GM04503 (cell line): ENCODE measurements around the gene POLR2H.
"Not testable (repeated sequence)": the region's sequence is repeated elsewhere in the genome, so short reads cannot be mapped to it uniquely, and the experiment has no call there.

ENCODE experiments used
- DNase-seq: peaks from one replicate; pipeline ENCODE4 v3.0.0-alpha.2; 2012; ENCODE audit warnings: low read depth

The POLR2H gene

DNA sequence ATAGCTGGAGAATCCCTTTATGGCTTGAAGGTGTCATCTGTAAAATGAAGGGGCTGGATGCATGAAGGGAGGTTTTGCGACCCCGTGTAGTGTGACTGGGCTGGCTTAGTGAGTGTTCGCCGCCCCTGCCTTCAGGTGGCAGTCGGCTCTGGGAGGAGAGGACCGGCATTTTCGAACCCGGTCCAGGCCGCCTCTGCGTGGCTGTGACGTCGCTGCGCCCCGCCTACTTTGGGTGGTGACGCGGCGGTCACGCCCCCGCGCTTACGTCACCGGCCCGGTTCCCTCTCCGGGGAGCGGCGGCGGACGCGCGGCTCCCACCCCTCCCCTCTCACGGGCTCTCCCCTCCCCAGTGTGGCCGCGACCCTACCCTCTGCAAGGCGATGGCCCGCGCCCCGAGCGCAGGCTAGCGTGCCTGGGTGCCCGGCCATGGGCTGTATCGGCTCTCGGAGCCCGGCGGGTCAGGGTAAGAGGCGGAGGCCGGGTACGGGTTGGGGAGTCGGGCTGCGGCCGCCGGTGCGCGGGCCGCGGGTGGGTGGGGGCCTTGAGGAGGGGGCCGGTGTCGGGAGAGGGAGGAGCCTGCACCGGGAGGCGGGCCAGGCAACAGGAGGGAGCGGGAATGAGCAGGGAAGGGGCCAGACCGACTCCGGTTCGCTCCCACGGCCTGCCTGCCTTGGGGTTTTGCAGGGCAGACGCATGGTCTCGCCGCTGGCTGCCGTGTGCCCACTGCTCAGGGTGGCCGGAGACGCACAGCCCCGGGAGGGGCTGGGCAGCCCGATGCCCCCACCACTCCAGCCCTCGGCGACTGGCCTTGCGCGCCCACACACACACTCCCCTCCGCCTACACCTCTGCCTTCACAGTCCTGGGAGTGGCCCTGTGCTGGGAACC is 25.6 kb upstream of the POLR2H start:
- no peak for DNase-seq

- DNase-seq: no peak
Observed at GRCh38 chr3:184336547-184337398, 24.7 kb upstream of the POLR2H start.

DNA sequence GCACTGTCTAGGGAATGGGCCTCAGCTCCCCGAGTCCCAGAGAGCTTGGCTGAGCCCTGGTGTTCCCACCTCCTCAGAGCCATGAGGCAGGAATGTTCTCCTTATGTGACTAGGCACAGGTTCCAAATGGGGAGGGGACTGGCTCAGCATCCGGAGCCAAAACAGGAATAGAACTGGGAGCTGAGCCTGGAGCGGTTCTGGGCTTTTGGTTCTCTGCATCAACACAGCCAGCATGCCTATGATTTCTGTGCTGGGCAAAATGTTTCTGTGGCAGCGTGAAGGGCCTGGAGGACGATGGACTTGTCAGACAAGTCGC is 24.2 kb upstream of the POLR2H start, which contains the start of gene FAM131A:
TSS of gene FAM131A (plus strand) at position 202 of the 316 bp plus-strand sequence. CDS start at position 233, 31 bp downstream.
- no peak for DNase-seq

- DNase-seq: no peak
Observed at GRCh38 chr3:184337981-184338380, 23.5 kb upstream of the POLR2H start.

GRCh38 chr3:184338511-184338945 is 23.0 kb upstream of the POLR2H start:
- no peak for DNase-seq

DNA sequence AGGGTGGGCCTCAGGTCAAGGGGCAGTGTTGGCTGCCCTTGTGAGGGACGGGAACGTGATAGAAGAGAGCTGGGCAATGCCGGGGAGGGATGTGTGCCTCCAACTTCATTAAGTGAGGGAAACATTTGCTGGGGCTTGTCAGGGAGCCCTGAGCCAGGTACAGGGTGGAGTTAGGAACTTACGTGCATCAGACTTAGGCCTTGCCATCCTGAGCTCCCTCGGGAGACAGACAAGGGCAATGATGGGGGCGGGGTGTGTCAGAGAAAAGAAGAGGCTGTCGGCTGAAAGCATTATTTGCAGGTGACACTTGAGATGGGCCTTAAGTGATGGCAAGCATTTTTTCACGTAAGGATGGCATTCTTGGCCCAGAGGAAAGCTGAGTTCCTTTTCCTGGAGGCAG is 22.5 kb upstream of the POLR2H start:
- no peak for DNase-seq

- not testable (repeated sequence) for DNase-seq
Observed at GRCh38 chr3:184339451-184340135, 21.9 kb upstream of the POLR2H start.

DNA sequence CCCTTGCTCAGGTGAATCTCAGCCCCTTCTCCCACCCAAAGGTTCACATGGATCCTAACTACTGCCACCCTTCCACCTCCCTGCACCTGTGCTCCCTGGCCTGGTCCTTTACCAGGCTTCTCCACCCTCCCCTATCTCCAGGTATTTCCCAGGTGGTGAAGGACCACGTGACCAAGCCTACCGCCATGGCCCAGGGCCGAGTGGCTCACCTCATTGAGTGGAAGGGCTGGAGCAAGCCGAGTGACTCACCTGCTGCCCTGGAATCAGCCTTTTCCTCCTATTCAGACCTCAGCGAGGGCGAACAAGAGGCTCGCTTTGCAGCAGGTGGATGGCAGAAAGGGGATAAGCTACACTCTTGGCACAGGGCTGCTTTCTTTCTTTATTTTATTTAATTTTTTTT is 19.6 kb upstream of the POLR2H start:
- DNase-seq: no peak

GRCh38 chr3:184343200-184343876 is 18.2 kb upstream of the POLR2H start:
- no peak for DNase-seq

DNA sequence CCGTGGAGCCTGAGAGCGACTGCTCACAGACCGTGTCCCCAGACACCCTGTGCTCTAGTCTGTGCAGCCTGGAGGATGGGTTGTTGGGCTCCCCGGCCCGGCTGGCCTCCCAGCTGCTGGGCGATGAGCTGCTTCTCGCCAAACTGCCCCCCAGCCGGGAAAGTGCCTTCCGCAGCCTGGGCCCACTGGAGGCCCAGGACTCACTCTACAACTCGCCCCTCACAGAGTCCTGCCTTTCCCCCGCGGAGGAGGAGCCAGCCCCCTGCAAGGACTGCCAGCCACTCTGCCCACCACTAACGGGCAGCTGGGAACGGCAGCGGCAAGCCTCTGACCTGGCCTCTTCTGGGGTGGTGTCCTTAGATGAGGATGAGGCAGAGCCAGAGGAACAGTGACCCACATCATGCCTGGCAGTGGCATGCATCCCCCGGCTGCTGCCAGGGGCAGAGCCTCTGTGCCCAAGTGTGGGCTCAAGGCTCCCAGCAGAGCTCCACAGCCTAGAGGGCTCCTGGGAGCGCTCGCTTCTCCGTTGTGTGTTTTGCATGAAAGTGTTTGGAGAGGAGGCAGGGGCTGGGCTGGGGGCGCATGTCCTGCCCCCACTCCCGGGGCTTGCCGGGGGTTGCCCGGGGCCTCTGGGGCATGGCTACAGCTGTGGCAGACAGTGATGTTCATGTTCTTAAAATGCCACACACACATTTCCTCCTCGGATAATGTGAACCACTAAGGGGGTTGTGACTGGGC is 16.8 kb upstream of the POLR2H start:
- DNase-seq: no peak

DNA sequence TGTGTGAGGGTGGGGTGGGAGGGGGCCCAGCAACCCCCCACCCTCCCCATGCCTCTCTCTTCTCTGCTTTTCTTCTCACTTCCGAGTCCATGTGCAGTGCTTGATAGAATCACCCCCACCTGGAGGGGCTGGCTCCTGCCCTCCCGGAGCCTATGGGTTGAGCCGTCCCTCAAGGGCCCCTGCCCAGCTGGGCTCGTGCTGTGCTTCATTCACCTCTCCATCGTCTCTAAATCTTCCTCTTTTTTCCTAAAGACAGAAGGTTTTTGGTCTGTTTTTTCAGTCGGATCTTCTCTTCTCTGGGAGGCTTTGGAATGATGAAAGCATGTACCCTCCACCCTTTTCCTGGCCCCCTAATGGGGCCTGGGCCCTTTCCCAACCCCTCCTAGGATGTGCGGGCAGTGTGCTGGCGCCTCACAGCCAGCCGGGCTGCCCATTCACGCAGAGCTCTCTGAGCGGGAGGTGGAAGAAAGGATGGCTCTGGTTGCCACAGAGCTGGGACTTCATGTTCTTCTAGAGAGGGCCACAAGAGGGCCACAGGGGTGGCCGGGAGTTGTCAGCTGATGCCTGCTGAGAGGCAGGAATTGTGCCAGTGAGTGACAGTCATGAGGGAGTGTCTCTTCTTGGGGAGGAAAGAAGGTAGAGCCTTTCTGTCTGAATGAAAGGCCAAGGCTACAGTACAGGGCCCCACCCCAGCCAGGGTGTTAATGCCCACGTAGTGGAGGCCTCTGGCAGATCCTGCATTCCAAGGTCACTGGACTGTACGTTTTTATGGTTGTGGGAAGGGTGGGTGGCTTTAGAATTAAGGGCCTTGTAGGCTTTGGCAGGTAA is 16.0 kb upstream of the POLR2H start:
- no peak for DNase-seq

DNA sequence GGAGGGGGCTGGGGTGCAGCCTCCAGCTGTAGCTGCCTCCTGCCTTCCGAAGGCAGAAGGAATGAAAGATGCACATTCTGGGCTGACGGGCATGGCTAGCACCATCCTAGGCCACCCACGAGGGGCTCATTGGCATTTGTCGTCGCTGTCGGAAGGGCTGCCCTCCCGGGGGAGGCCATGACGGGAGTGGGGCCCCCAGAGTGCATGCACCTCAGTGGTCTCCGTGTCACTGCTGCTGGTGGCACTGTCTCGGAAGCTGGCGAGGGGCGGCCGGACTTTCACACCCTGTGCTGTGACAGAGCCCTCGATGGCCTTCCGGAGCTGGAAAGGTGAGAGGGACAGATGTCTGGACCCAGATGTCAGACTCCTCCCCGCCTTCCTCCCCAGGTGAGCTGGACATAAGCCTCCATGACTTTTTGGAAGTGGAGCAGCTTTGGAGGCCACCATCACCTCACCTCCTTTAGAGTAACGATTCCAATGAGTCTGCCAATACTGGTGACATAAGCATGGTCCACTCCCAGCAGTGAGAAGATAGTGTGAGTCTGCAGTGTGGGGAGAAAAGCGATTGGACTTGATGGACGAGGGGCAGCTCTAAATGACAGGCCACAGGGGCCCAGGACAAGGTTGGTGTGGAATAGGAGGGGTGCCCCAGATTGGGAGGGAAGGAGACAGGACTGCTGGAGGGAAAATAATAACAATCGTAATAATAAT is 14.9 kb upstream of the POLR2H start:
- no peak for DNase-seq

GRCh38 chr3:184347321-184348056 is 14.0 kb upstream of the POLR2H start:
- no peak for DNase-seq

DNA sequence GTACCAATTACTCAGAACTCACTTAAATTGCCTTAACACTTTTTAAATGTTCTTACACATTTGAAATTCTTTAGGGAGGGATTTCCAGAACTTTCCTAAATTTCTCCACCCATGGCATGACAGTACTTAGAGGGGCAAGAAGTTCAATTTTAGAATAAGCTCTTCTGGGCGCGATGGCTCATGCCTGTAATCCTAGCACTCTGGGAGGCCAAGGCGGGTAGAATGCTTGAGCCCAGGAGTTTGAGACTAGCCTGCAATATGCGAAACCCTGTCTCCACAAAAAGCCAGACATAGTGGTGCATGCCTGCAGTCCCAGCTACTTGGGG is 13.5 kb upstream of the POLR2H start:
- no peak for DNase-seq

GRCh38 chr3:184349563-184350470 is 11.7 kb upstream of the POLR2H start:
- DNase-seq: no peak

DNA sequence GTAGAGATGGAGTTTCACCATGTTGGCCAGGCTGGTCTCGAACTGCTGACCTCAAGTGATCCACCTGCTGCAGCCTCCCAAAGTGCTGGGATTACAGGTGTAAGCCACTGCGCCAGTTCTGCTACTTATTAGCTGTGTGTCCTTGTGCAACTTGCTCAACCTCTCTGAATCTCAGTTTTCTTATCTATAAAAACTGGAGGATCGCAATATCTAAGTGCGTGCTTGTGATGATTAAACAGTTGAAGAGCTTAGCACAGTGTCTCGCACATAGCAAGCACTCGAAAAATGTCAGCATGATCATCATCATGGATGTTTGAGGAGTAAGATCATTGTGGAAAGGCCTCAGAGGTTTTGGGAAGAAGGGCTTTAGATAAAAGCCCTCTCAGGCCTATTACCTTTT is 10.9 kb upstream of the POLR2H start:
- DNase-seq: no peak

DNA sequence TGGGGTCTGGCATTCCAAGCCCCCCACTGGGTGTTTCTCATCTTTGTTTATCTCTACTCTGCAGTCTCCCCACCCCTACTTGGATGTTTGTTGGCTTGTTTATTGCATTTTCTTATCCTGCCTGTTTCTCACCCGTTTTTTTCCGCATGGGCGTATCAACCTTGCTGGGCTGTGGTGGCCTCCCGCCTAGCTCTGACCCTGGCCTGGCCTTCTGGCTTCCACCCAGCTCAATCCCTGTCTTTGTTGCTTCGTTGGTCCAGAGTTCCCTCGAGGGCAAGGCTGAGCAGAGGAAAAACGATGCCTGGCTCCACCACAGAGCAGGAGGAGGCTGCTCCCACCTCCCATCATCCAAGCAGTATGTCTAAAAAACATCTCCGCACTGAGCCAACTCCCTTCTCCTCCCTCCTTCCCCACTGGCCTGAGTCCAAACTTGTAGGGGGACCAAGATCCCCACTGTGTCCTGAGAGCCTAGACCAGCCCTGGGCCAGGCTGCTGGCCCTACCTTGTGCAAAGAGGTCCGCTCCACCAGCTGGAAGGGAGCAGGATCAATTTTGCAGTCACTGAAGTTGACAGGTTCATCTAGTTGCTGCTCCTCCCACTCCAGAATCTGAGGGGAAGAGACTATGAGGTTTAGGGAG is 9.9 kb upstream of the POLR2H start:
- DNase-seq: no peak
